Endometrium (tissue), 2 donors: ENCODE measurements around the gene DPP6.
A peak's percentile ranks its signal among the peaks of the same experiment; 100 is the strongest.

Source experiments
- FAIRE-seq: peaks from 2 replicates; lab custom pipeline; 2012; peaks lifted over from hg19 to GRCh38; lab: Jason Lieb, UNC
- donor health status: control.
- donor health status: control.

The DPP6 gene

GRCh38 chr7:154540596-154540995, 488.4 kb downstream of the DPP6 start:
- FAIRE-seq = no peak

- FAIRE-seq = no peak
These were observed 489.4 kb downstream of the DPP6 start for GRCh38 chr7:154541606-154542005.

GRCh38 chr7:154546946-154547587, 494.9 kb downstream of the DPP6 start:
- FAIRE-seq = no peak

- no peak for FAIRE-seq
These were observed 501.6 kb downstream of the DPP6 start for GRCh38 chr7:154553711-154554265.

- FAIRE-seq = no peak
These were observed 507.3 kb downstream of the DPP6 start for GRCh38 chr7:154559454-154559853.

GRCh38 chr7:154564676-154565075, 512.5 kb downstream of the DPP6 start:
- no peak for FAIRE-seq

GRCh38 chr7:154566877-154567276, 514.7 kb downstream of the DPP6 start:
- FAIRE-seq = no peak

GRCh38 chr7:154568346-154568745, 516.1 kb downstream of the DPP6 start:
- no peak for FAIRE-seq

- no peak for FAIRE-seq
These were observed 517.7 kb downstream of the DPP6 start for GRCh38 chr7:154569916-154570315.

GRCh38 chr7:154571772-154572171, 519.6 kb downstream of the DPP6 start:
- FAIRE-seq = no peak

GRCh38 chr7:154574235-154574634, 522.0 kb downstream of the DPP6 start:
- no peak for FAIRE-seq

GRCh38 chr7:154575497-154575896, 523.3 kb downstream of the DPP6 start:
- no peak for FAIRE-seq

- FAIRE-seq = no peak
These were observed 524.4 kb downstream of the DPP6 start for GRCh38 chr7:154576604-154577003.

- FAIRE-seq = no peak
These were observed 525.1 kb downstream of the DPP6 start for GRCh38 chr7:154577141-154577873.

GRCh38 chr7:154578336-154578735, 526.1 kb downstream of the DPP6 start:
- no peak for FAIRE-seq

GRCh38 chr7:154579711-154580110, 527.5 kb downstream of the DPP6 start:
- no peak for FAIRE-seq

- no peak for FAIRE-seq
These were observed 529.2 kb downstream of the DPP6 start for GRCh38 chr7:154581251-154581890.

GRCh38 chr7:154583454-154583853, 531.3 kb downstream of the DPP6 start:
- no peak for FAIRE-seq

GRCh38 chr7:154584352-154585252, 532.4 kb downstream of the DPP6 start:
- no peak for FAIRE-seq

- FAIRE-seq = no peak
These were observed 535.6 kb downstream of the DPP6 start for GRCh38 chr7:154587792-154588191.

GRCh38 chr7:154591544-154591943, 539.3 kb downstream of the DPP6 start:
- FAIRE-seq = peak; percentile 31

- FAIRE-seq = no peak
These were observed 540.2 kb downstream of the DPP6 start for GRCh38 chr7:154592388-154592787.
